Frontal cortex (tissue), 4 donors: Measurements from ENCODE around the gene PAPSS1. TPM values are rescaled to one million over a fixed set of nuclear protein-coding genes. Genes with fewer than 3 reads are reported as not detected.

Experiments
- DNase-seq, 2 donors: peaks; one replicate each; pipeline ENCODE4 v3.0.0; 2012; ENCODE audit warnings: low spot score in 2 of 2
- FAIRE-seq: peaks from 2 replicates; lab custom pipeline; 2012; peaks lifted over from hg19 to GRCh38; lab: Jason Lieb, UNC
- total RNA-seq: library from RNA; depleted of rRNA; stranded (reverse); fragments of >200 nt; gene quantifications from one replicate; pipeline ENCODE4 v1.2.3, GENCODE V29; 2014
- donor health status: control.
- donor health status: control.
- donor health status: control.

The PAPSS1 gene
- total RNA-seq, 1 donor from 2014 or later: 115 TPM

GRCh38 chr4:107640878-107641277 is 79.2 kb downstream of the PAPSS1 start:
- DNase-seq (no peak), FAIRE-seq (no peak)

DNA sequence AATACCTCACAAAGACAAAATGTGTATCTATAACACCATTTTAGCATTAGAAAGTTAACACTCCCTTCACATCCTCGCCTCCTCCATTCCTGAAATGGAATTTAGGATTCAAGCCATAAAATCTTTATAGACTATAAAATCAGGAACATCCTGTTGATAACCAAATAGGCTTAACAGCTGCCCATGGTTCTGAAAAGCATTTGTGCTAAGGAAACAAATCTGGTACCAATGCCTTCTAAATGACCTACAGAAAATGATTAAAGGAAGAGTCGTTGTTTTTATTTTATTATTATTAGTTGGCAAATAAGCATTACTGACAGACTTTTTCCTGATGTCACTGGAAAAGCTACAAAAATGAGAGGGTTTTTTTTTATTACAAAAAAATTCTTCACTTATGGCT is 79.8 kb downstream of the PAPSS1 start:
- no peak for DNase-seq
- no peak for FAIRE-seq

GRCh38 chr4:107635735-107636134 is 84.3 kb downstream of the PAPSS1 start:
- DNase-seq (no peak), FAIRE-seq (no peak)

DNA sequence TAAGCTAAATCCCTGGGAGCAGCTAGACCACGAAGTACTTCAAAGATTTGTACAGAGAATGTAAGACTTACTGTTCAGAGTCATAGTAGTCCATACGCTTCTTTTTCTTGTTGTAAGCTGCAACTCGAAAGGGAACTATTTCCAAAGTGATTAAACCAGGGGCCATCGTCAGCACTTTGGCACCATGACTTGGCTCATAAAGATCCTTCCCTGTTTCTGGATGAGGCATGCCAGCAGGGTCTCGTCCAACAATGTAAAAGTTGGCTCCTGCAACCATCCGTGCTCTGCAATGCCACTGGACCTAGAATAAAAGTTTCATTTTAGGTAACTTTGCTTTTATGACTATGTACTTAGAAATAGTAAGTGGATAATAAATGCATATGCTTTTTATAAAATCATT is 88.5 kb downstream of the PAPSS1 start:
- DNase-seq (no peak), FAIRE-seq (no peak)

- FAIRE-seq (no peak), DNase-seq (no peak)
Measured at GRCh38 chr4:107630185-107630705, 89.8 kb downstream of the PAPSS1 start.

GRCh38 chr4:107629318-107629717 is 90.7 kb downstream of the PAPSS1 start:
- FAIRE-seq: no peak
- DNase-seq: no peak

DNA sequence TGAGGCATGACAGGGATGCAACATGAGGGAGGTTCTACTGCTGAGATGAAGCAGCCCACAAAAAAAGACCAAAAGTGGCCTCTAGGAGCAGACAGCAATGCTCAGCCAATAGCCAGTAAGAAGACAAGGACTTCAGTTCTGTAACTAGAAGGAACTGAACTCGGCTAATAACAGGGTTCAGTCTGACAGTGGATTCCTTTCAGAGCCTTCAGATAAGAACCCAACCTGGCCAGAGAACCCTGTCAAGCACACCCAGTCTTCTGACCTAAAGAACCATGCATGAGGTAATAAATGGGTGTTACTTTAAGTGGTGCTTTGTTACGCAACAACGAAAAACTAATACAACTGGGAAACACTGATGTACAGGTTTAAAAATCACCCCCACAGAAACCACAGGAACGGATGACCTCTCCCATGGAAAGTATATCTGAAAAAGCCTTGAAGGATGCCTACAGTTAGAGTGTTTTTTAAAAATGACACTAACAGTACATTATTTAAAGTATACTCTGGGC is 94.6 kb downstream of the PAPSS1 start:
- FAIRE-seq (no peak), DNase-seq (no peak)

DNA sequence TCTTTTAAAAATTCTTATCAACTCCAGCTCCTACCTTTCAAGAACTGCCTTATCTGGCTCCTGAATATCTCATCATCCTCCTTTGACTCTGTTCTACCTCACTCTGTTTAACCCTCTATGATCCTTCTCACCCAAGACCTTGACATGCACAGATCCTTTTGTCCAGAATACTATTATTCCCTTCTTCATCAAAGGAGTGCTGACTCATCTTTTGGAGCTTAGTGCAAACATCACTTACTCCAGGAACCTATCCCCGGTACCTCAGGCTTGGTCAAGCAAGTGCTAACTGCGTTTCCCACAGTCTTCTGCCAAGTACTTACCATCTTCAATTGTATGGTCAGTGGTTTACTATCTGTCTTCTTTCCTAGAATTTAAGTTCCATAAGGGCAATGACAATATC is 96.0 kb downstream of the PAPSS1 start:
- no peak for FAIRE-seq

GRCh38 chr4:107622006-107622405 is 98.0 kb downstream of the PAPSS1 start:
- DNase-seq: no peak
- FAIRE-seq: no peak

More for the DNA sequence above, 96.0 kb downstream of the PAPSS1 start:
- no peak for DNase-seq

GRCh38 chr4:107619731-107620130 is 100.3 kb downstream of the PAPSS1 start:
- no peak for DNase-seq
- FAIRE-seq: no peak

GRCh38 chr4:107619066-107619465 is 101.0 kb downstream of the PAPSS1 start:
- FAIRE-seq (no peak), DNase-seq (no peak)

DNA sequence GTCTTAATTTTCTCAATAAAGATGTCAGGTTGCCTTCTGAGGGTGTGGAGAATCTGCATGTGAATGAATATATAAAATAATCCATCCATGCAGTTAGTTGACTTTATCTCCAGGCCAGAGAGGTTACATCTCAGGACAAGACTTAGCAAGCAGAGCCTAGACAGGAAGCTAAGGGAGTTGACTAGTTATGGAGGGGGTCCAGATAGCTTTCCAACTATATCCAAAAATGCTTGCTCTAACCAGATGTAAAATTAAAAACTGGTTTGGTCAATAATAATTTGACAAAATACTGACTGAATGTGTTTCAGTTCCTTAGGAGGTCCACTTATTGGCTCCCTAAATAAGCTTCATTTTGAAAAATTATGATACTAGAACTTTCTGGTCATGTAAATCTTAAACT is 101.4 kb downstream of the PAPSS1 start:
- no peak for FAIRE-seq
- no peak for DNase-seq

- FAIRE-seq (no peak), DNase-seq (no peak)
Measured at GRCh38 chr4:107616838-107617389, 103.1 kb downstream of the PAPSS1 start.

- FAIRE-seq (no peak), DNase-seq (no peak)
Measured at GRCh38 chr4:107615809-107616208, 104.2 kb downstream of the PAPSS1 start.

DNA sequence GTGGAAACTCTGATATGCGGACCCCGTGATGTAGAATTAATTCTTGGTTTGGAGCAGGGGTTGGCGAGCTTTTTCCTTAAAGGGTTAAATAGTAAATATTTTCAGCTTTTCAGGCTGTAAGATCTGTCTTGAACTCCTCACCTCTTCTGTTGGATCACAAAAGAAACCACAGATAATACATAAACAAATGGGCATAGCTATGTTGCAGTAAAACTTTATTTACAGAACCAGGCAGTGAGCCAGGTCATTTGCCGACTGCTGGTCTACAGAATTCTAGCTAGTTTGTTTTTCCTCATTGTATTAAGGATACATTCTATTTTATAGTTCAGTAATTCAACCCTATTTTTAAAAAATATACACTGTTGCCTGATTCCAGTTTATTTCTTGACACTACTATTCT is 116.6 kb downstream of the PAPSS1 start:
- FAIRE-seq (no peak), DNase-seq (no peak)

GRCh38 chr4:107600983-107601382 is 119.1 kb downstream of the PAPSS1 start:
- no peak for DNase-seq
- FAIRE-seq: no peak

GRCh38 chr4:107600436-107600835 is 119.6 kb downstream of the PAPSS1 start:
- FAIRE-seq (no peak), DNase-seq (no peak)

DNA sequence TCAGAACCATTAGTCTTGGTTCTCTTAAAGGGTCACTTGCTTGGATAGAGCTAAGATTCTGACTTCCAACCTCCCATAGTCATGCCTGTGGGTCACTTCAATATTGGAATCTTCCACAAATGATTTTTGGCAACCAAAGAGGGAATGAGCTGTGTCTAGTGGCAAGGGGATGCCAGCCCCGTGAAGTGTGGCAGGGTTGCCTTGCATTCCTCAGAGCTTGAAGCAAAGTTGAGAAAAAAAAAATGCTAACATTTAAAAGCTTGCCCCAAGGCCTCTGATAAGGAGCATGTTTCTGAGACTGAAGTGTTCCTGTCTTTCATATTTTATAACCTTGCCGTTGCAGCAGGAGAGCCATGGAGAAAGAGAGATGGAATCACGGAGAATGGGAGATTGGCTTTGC is 120.2 kb downstream of the PAPSS1 start:
- FAIRE-seq: no peak
- DNase-seq: no peak

GRCh38 chr4:107593230-107593629 is 126.8 kb downstream of the PAPSS1 start:
- DNase-seq: no peak
- no peak for FAIRE-seq

DNA sequence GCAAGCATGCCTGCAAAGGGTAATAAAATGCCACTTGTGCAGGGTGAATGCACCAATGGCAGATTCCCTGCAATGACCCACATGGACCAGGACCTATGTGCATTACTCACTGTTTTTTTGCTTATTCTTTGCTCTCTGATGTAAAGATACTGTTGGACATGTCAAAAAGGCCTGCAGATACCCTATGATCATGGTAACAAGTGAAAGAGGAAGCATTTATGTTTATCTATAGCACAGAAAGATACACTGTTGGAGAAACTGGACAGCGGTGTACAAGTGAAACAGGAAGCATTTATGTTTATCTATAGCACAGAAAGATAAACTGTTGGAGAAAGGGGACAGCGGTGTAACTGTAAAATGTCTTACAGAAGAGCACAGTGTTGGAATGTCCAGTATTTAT is 127.5 kb downstream of the PAPSS1 start:
- DNase-seq (no peak), FAIRE-seq (no peak)

GRCh38 chr4:107589269-107589668 is 130.8 kb downstream of the PAPSS1 start:
- FAIRE-seq: no peak
- DNase-seq: no peak

GRCh38 chr4:107586371-107586770 is 133.7 kb downstream of the PAPSS1 start:
- no peak for DNase-seq
- no peak for FAIRE-seq
